GM21528 (cell line): ENCODE data around the gene CERK.
A peak's percentile ranks its signal among the peaks of the same experiment; 100 is the strongest.
"Not testable (repeated sequence)": the region's sequence is repeated elsewhere in the genome, so short reads cannot be mapped to it uniquely, and the experiment has no call there.

Experiments
- ATAC-seq: cut with Tn5 transposase; IDR thresholded peaks from one replicate; pipeline ENCODE4 v1.9.1; 2021; ENCODE audit warnings: mild to moderate bottlenecking, moderate library complexity; ENCODE audit not compliant: unreplicated experiment, low FRiP score

Gene CERK, protein sequence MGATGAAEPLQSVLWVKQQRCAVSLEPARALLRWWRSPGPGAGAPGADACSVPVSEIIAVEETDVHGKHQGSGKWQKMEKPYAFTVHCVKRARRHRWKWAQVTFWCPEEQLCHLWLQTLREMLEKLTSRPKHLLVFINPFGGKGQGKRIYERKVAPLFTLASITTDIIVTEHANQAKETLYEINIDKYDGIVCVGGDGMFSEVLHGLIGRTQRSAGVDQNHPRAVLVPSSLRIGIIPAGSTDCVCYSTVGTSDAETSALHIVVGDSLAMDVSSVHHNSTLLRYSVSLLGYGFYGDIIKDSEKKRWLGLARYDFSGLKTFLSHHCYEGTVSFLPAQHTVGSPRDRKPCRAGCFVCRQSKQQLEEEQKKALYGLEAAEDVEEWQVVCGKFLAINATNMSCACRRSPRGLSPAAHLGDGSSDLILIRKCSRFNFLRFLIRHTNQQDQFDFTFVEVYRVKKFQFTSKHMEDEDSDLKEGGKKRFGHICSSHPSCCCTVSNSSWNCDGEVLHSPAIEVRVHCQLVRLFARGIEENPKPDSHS

DNA sequence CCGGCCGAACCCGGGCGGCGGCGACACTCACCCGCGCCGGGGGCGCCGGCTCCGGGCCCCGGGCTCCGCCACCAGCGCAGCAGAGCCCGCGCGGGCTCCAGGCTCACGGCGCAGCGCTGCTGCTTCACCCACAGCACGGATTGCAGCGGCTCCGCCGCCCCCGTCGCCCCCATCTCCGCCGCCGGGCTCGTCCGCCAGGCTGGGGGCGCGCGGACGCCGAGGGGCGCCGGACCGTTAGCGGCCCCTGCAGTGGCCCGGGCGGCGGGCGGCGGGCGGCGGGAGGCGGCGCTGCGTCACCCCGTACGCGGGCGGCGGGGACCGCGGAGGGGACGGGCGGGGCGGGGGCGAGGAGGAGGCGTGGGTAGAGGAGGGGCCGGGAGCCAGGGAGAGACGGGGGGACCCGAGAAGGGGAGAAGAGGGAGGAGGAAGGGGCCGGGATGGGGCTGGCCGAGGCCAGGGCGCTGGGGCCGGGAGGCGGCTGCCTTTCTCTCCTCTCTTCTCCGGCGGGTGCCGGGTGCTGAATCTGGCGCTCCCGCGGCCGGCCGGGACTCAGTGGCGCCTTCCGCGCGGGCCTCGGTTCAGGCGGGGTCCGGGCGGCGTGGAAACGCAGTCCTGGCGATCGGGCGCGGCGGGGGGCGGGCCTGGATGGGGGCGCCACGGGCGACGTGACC, at the start of gene CERK:
Gene CERK, minus strand, starts transcription at position 277 of the 671 bp plus-strand sequence. Its CDS starts 104 bp downstream, at position 173.
- no peak for ATAC-seq

DNA sequence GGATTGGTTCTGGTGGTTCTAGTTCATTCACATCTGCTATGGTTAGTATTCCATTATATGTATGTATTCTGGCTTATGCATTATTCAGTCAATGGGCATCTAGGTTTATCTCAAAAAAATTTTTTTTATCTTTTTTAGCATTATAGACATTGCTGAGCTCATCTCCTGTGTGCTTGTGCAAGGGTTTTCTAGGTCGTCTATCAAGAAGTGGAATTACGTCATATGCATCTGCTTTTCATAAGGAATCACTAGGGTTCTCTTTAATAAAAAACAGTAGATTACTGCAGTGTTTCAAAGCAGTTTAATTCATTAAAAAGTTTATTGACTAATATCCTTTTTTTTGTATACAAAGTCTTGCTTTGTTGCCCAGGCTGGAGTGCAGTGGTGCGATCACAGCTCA, 45.7 kb upstream of the CERK start:
- ATAC-seq, result no peak

DNA sequence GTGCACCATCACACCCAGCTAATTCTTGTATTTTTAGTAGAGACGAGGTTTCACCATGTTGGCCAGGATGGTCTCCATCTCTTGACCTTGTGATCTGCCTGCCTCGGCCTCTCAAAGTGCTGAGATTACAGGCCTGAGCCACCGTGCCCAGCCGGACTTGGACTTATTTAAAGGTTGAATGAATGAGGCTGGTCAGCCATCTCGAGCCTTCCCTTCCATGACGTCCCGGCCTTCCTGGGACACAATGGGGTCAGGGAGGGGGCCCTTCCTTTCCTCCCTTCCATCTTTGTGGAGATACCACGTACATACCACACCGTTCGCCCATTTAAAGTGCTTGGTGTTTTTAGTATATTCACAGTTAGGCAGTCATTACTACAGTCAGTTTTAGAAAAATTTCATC, 44.1 kb upstream of the CERK start:
- ATAC-seq, result not testable (repeated sequence)

DNA sequence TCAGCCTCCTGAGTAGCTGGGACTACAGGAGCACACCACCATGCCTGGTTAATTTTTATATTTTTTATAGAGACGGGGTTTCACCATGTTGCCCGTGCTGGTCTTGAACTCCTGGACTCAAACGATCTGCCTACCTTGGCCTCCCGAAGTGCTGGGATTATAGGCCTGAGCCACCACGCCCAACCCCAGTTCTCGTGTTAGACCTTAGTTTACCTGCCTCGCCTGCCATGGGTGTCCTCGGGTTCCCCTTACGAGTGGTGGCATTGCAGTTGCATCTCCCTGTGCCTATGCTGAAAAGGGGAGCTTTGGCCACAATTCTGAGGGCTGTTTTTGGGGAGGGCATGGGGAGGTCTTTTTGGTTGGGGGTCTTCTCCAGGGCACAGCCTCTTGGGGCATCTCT, 43.2 kb upstream of the CERK start:
- no peak for ATAC-seq

DNA sequence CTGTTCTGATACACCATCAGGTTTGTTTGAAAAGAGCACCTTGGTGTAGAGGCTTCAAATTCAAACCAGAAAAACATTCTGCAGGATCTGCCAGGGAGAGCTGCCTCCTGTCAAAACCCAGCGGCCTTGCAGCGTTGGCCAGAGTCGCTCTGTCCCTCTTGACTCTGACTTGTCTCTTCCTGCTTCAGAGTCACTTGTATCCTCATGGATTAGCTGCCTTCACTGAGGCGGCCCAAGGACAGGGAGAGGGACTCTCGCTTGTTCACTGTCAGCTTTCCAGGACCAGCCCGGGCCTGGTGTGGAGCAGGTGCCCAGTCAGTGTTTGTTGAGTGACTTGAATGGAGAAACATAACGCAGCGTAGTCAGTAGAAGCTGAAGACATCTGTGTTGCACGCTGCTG, 42.4 kb upstream of the CERK start:
- ATAC-seq, result no peak

DNA sequence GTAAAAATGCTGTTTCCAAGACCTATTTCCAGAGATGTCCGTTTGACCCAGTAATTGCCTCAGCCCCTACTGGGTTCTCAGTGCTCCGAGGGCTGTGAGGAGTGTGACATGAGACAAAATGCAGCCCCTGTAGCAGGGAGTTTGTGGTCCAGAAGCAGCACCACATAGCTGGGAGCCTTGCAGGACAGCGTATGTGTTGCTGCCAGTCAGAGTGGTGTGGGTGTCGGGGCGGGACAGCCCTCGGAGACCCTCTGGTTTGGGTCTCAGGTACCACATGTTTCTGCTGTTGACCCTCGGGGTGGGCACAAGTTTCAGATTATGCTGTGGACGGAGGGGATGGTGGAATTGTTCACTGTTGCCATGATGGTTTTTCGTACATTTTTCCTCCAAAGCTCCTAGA, 41.6 kb upstream of the CERK start:
- no peak for ATAC-seq

DNA sequence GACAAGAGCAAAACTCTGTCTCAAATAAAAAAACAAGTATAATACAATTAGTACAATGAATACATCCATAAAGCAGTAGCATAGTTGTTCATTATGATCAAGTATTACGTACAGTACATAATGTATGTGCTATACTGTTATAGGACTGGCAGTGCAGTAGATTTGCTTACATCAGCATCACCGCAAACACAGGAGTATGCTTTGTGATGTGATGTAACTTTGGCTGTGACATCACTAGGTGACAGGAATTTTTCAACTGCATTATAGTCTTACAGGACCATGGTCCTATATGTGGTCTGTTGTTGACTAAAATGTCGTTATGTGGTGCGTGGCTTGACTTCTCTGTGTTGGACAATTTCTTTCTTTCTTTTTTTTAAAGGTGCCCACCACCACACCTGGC, 41.0 kb upstream of the CERK start:
- ATAC-seq, result no peak

DNA sequence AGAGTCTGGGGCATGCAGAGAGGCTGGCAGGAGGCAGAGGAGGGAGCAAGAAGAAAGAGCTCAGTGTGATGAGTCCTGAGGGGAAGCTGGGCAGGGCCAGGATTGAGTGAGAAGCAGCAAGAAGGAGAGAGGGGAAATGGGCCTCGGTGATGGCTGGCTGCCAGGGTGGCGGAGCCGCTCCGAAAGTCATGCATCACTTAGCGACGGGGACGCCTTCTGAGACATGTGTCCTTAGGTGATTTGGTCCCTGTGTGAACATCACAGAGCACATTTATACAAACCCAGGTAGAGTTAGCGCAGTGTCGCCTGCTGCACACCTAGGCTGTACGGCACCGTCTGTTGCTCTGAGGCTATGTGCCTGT, 39.5 kb upstream of the CERK start:
- ATAC-seq, result no peak

DNA sequence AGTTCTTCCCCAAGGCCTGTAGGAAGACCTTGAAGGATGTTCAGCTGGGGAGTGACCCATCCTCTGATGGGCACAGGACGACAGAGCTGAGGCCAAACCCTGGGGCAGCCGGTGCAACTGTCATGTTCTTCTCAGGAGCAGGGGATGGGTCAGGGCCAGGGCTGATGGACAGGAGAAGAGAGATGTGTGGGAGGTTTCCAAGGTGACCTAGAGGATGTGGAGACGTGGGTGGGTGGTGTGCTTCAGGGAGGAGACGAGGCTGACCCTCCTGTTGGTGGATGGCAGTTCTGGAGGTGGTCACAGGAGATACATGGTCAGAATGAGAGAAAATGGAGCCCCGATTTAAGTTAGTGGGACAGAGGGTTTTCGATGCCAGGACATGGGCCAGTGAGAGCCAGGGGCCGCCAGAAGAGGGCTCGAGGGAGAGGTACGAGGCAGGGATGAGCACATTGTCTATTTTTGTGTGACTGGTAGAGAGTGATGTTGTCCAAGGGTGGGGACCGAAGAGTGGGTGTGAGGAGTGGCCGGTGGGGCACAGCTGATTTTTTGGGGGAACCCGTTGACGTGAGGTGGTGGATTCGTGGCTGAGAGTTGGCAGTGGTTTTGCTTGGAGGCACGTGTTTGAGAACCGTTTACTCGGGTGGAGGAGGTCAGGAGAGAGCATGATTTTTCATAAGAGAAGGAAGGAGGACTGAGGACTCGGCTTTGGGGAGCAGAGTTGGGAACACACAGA, 39.0 kb upstream of the CERK start:
- ATAC-seq, result no peak

DNA sequence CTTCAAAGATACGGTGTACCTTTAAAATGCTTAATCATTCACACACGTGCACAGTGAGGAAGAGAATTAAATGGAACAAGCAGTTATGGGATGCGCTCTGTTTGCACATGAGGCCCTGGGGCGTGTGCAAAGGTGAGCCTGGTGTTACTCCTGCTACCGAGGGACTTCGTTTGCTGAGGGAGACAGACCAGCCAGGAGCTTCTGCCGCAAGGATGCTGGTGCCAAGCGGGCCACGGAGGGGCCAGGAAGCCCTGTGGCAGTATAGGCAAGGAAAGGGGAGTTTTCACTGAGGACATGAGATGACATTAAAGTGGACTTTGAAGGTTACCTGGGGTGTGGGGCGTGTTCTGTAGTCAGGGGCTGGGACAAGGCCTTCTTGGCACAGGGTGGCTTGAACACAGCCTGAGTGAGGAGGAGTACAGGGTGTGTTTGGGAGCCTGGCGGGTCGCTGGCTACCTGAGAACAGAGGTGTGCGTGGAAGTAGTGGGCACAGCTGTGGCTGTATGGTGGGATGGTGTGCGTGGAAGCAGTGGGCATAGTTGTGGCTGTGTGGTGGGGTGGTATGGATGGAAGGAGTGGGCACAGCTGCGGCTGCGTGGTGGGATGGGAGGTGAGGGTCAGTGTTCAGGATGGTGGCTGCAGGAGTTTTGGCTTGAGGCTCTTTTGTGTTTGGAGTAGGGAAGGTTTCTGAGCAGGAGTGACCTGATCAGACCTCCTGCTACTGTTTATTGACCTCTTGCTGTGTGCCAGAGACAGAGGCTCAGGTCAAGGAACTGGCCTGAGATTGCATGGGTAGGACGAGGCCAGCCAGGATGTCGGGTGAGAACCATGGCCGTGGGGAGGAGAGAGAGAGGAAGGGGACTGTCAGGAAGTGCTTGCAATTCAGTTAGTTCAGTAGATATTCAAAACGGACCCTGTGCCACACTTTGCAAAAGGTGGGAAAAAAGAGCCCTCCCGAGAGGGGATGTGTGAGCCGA, 38.1 kb upstream of the CERK start:
- no peak for ATAC-seq

DNA sequence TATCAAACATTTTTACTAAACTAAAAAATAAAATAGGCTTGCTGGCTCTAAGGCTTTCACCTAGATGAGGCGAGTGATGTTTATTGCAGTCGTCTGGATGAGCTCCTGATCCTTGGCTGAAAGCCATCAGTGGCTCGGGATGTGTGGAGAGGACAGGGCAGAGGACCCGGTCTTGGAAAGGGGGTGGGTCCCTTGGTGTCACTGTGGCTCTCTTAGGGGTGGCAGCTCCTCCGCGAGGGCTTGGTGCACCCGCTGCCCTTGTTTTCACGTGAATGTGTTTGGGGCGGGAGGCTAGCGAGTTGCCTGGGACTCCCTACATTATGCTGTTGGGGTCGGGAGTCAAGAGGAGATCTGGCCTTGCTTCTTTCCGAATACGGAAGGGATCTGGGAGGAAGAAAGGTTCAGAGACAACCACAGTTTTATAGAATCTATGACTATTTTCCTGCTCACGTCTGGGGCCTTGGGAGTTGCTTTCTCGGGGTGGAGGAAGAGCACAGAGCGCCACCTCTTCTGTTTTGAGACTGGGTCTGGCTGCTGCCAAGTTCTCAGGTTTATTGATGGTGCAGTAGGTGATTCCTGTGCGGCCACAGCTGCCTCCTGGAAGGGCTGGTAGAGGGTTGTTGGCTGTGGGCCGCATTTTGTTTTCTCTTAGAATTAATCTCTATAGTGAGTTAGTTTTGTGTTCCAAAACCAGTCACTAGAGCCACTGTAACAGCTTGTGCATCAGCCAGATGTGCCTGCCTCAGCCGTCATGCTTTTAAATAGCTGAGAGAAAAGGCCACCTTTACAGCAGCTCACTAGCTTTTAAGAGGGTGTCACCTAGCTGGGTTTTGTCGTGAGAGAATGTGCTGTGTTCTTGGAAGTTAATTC, 37.2 kb upstream of the CERK start:
- ATAC-seq, result no peak

DNA sequence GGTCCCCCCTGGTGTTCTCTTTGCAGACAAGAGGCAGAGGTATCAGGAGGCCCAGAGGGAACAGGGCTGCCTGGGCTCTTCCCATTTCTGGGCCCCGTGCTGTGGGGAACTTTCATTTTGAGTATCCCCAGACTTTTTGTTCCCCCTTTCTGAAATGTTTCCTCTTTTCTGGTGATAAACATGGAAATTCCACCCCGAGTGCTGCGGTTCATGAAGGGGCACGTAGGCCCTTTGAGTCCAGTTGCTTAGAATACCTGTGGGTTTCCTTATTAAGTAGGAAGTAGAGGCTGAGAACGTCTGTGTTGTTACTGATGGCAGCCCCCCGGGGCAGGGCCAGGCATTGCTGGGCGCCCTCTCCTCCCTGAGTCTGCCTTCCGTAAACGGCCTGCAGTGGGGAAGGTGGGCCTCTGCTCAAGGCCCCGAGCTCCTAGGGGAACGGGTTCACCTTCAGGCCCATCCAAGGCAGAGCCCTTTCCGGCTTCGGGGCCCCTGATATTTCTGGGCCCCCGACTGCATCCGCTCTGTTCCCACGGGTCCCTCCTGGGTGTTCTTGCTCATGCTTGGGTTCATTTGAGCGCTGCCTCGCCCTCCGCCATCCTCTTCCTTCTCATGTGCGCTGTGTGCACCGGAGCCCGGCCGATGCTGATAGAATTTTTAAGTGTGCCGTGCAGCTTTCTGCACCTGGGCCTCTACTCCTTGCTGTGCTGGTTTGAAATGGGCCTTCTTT, 36.4 kb upstream of the CERK start:
- peak; percentile 47 for ATAC-seq

DNA sequence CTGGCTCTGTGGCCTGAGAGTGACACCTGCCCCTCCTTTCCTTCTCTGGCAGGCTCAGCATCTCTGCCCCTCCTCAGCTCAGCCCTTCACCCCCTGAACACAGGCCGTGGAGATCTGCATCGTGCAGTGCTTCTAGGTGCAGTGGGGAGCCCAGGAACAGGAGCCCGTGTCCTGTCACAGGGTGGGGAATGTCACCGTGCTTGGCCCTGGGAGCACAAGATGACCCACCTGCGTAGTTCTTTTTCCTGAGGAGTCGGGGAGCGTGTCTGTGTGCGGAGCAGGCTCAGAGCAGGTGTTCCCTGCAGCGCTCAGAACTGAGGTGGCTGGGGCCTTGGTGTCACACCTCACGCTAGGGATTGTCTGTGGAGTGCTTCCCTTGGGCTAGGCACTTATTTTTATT, 35.0 kb upstream of the CERK start:
- no peak for ATAC-seq

DNA sequence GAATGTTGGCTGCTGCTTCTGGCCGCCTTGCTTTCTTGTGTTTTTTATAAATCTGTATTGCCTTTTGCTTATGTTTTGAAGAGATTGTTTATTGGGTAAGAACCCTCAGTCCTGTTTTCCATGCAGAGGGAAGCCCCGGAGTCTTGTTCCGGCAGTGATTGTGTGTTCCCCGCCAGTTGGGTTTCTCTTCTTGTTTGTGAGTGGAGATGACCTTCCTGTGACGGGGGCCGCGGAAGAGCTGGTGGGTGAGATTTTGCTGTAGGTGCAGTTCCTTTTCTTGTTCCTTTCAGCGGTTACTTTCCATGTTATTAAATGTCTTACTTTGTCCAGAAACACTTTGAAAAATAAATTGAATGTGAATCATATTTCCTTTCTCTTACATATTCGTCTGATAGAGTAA, 32.7 kb upstream of the CERK start:
- no peak for ATAC-seq

DNA sequence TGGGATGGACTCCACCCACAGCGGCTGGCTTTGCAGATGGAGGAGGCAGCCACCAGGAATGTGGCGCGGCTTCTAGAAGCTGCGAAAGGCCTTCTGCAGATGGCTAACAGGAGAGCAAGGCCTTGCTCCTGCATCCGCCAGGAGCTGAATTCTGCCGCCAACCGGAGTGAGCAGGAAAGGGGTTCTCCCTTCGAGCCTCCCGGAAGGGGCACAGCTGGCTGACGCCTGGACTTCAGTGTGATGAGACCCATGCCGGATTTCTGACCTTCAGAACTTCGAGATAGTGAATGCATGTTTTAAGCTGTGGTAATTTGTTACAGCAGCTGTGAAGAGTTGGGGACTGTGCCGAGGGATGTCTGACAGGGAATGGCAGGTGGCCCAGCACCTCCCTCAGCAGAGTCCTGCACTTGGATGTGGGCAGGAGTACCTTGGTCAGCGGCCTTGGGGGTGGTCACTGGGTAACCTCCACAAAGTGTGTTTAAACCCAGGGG, 32.1 kb upstream of the CERK start:
- ATAC-seq, result no peak

DNA sequence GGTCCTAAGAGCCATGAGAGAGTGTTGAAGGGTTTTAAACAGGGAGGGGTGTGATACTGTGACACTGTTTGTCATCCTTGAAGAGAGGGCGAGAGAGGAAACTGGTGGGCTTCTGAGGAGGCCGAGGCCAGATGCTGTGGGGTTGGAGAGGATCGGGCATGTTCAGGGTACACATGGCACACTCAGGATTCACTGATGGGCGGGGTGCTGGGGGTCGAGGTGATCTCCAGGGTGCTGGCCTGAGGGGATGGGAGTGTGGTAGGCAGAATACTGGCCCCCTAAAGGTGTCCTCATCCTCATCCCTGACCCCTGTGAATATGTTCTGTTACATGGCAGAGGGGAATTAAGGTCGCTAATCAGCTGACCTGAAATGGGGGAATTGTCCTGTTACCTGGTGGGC, 31.7 kb upstream of the CERK start:
- no peak for ATAC-seq

DNA sequence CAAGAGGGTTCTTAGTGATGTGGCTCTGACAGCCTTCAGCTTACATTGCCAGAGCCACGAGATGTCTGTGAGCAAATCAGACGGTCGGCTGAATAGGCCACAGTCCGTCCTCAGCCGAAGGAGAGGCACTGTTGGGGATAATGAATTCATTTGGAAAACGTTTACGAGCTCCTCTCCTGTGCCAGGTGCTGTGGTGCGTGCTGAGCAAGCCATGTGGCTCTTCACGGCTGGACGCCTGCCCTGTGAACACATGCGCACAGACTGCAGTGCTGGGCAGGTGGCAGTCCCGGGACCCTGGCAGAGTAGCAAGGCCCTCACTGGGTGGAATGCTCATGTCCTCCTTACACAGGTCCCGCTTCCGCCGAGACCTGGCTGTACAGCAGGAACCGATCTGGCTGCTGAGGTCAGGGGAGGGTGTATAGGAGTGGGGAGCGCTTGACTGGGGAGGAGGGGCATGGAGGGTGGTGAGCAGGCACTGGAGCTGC, 31.2 kb upstream of the CERK start:
- ATAC-seq, result no peak
